Calu3 (cell line): ENCODE results near the gene ERAS. TPM values are rescaled to one million over a fixed set of nuclear protein-coding genes. Genes with fewer than 3 reads are reported as not detected.

Experiments
- BruUV-seq: library from RNA; stranded (reverse); fragments of 400-500 nt; replicated peaks from 2 replicates; lab custom pipeline; 2021; lab: Mats Ljungman, UMichigan
- CTCF ChIA-PET: fragments of 300-600 bp; sonication (Branson Sonifier 250); formaldehyde crosslinking; loops from one replicate; lab custom pipeline; 2022; ENCODE audit warnings: antibody characterized with exemption; lab: Charles Lee
- DNase-seq: peaks from one replicate; pipeline ENCODE4 v3.0.0; 2022
- H3K27ac Mint-ChIP-seq: one replicate; pipeline ENCODE4 v1.8.0; 2022; ENCODE audit warnings: mixed read lengths; ENCODE audit not compliant: unreplicated experiment
- H3K27me3 Mint-ChIP-seq: one replicate; pipeline ENCODE4 v1.8.0; 2022; ENCODE audit warnings: mixed read lengths; ENCODE audit not compliant: unreplicated experiment
- H3K36me3 Mint-ChIP-seq: one replicate; pipeline ENCODE4 v1.8.0; 2022; ENCODE audit warnings: mild to moderate bottlenecking, moderate library complexity, mixed read lengths; ENCODE audit not compliant: insufficient read depth, unreplicated experiment
- H3K4me1 Mint-ChIP-seq: one replicate; pipeline ENCODE4 v1.8.0; 2022; ENCODE audit warnings: mild to moderate bottlenecking, low read depth, mixed read lengths; ENCODE audit not compliant: unreplicated experiment
- H3K4me3 Mint-ChIP-seq: one replicate; pipeline ENCODE4 v1.8.0; 2022; ENCODE audit warnings: mild to moderate bottlenecking, low read depth, moderate library complexity, mixed read lengths; ENCODE audit not compliant: unreplicated experiment
- H3K9me3 Mint-ChIP-seq: one replicate; pipeline ENCODE4 v1.8.0; 2022; ENCODE audit warnings: low read depth, mixed read lengths; ENCODE audit not compliant: unreplicated experiment
- CTCF ChIP-seq: fragments of 200-600 bp; IDR thresholded peaks from one replicate; pipeline ENCODE4 v1.8.0; 2022; ENCODE audit warnings: antibody characterized with exemption; ENCODE audit not compliant: unreplicated experiment
- intact Hi-C: fragments of 100-400 bp; cut with micrococcal nuclease; formaldehyde crosslinking; loops from one replicate; pipeline ENCODE4 v1.10.0; 2022; ENCODE audit not compliant: unreplicated experiment
- total RNA-seq: library from RNA; stranded (reverse); gene quantifications from 2 replicates; pipeline ENCODE4 v1.2.3, GENCODE V29; 2022

The ERAS gene
- total RNA-seq, 1 experiment from 2014 or later = 0.47 TPM

DNA sequence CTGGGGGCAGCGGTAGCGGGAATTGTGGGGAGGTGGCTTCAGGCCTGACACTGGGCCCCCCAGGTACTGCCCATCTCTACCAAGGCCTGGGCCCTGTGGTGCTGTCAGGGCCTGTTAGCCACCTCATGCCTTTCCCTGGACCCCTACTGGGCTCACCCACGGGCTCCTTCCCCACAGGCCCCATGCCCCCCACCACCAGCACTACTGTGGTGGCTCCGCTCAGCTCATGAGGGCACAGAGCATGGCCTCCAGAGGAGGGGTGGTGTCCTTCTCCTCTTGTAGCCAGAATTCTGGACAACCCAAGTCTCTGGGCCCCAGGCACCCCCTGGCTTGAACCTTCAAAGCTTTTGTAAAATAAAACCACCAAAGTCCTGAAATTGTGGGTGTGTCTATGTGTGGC lies 32.4 kb upstream of the ERAS start:
- H3K36me3 Mint-ChIP-seq = peaks cover 6% of the 10 kb centered on the region
- no peaks in the 10 kb centered on the region for H3K9me3 Mint-ChIP-seq
- CTCF ChIA-PET = no interaction called here
- no peak for DNase-seq
- peaks cover 21% of the 10 kb centered on the region for H3K27me3 Mint-ChIP-seq
- no TSS peak for BruUV-seq
- H3K4me3 Mint-ChIP-seq = peak overlapping the region; percentile 40
- intact Hi-C loops = no loop called here
- TF ChIP-seq CTCF = no peak
- no peak overlapping the region for H3K27ac Mint-ChIP-seq
- H3K4me1 Mint-ChIP-seq = peaks cover 25% of the 10 kb centered on the region

DNA sequence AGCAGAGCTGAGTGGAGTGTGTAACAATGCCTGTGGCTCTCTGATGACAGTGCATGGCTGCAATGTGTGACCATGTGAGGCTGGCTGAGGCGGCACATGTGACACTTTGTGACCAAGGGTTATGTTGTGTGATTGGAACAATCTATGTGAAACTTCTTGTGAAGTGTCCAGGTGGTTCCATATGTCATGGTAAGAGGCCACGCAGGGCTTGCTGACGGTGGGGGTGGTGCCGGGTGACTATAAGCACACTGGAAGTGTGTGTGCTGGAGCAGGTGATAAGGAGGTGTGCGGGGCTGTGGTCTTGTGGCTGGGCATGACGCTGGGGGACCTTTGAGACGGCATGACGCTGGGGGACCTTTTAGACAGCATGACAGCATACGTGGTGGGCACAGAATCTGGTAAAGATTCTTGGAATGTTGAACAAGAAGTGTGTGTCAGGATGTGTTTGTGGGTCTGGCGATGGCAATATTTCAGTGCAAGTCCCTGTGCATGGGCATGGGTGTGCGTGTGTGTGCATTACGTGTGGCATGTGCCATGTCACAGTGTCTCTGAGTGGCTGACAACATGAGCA lies 31.9 kb upstream of the ERAS start:
- TF ChIP-seq CTCF = no peak
- H3K4me1 Mint-ChIP-seq = peaks cover 25% of the 10 kb centered on the region
- intact Hi-C loops = no loop called here
- no peak for DNase-seq
- CTCF ChIA-PET = no interaction called here
- peak overlapping the region; percentile 46 for H3K27ac Mint-ChIP-seq
- peak overlapping the region; percentile 40 for H3K4me3 Mint-ChIP-seq
- H3K9me3 Mint-ChIP-seq = no peaks in the 10 kb centered on the region
- no TSS peak for BruUV-seq
- H3K36me3 Mint-ChIP-seq = peaks cover 6% of the 10 kb centered on the region
- peaks cover 16% of the 10 kb centered on the region for H3K27me3 Mint-ChIP-seq

GRCh38 chrX:48794911-48795515 lies 31.3 kb upstream of the ERAS start:
- CTCF ChIA-PET = no interaction called here
- H3K27me3 Mint-ChIP-seq = peaks cover 10% of the 10 kb centered on the region
- peaks cover 6% of the 10 kb centered on the region for H3K36me3 Mint-ChIP-seq
- intact Hi-C loops = no loop called here
- H3K27ac Mint-ChIP-seq = peak overlapping the region; percentile 46
- TF ChIP-seq CTCF = no peak
- no peaks in the 10 kb centered on the region for H3K9me3 Mint-ChIP-seq
- H3K4me1 Mint-ChIP-seq = peaks cover 26% of the 10 kb centered on the region
- BruUV-seq = no TSS peak
- peak overlapping the region; percentile 40 for H3K4me3 Mint-ChIP-seq
- peak; percentile 56 for DNase-seq

- H3K27me3 Mint-ChIP-seq = no peaks in the 10 kb centered on the region
- H3K9me3 Mint-ChIP-seq = no peaks in the 10 kb centered on the region
- no TSS peak for BruUV-seq
- peaks cover 36% of the 10 kb centered on the region for H3K36me3 Mint-ChIP-seq
- no peak for TF ChIP-seq CTCF
- H3K4me3 Mint-ChIP-seq = no peak overlapping the region
- no peak for DNase-seq
- H3K4me1 Mint-ChIP-seq = peaks cover 34% of the 10 kb centered on the region
- H3K27ac Mint-ChIP-seq = no peak overlapping the region
- intact Hi-C loops = no loop called here
- CTCF ChIA-PET = no interaction called here
These were observed 28.0 kb upstream of the ERAS start for GRCh38 chrX:48798318-48798717.
